ENCODE results near the gene AKAP1. TPM values are rescaled to one million over a fixed set of nuclear protein-coding genes. Genes with fewer than 3 reads are reported as not detected.

The AKAP1 gene
- total RNA-seq, 2 donors from 2014 or later, result 61.7 to 124 TPM

DNA sequence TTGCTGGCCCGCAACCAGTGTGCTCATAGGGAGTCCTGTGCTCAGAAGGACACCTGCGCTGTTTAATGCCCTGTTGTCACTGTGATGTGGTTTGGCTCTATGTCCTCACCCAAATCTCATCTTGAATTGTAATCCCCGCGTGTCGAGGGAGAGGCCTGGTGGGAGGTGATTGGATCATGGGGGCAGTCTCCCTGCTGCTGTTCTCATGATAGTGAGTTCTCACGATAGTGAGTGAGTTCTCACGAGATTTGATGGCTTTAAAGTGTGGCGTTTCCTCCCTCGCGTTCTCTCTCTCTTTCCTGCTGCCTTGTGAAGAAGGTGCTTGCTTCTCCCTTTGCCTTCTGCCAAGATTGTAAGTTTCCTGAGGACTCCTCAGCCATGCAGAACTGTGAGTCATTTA is 66.8 kb downstream of the AKAP1 start:
- no peaks in the 10 kb centered on the region for H3K27me3 ChIP-seq (replicated peaks; ENCODE audit: insufficient read depth)
- intact Hi-C loops (cut with DNase I), result no loop called here
- no peak overlapping the region for H3K4me3 ChIP-seq
- TF ChIP-seq, protein P1, sequence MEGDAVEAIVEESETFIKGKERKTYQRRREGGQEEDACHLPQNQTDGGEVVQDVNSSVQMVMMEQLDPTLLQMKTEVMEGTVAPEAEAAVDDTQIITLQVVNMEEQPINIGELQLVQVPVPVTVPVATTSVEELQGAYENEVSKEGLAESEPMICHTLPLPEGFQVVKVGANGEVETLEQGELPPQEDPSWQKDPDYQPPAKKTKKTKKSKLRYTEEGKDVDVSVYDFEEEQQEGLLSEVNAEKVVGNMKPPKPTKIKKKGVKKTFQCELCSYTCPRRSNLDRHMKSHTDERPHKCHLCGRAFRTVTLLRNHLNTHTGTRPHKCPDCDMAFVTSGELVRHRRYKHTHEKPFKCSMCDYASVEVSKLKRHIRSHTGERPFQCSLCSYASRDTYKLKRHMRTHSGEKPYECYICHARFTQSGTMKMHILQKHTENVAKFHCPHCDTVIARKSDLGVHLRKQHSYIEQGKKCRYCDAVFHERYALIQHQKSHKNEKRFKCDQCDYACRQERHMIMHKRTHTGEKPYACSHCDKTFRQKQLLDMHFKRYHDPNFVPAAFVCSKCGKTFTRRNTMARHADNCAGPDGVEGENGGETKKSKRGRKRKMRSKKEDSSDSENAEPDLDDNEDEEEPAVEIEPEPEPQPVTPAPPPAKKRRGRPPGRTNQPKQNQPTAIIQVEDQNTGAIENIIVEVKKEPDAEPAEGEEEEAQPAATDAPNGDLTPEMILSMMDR (IDR thresholded peaks at IDR 0.05), result no peak
- no peak for TF ChIP-seq POLR2A (IDR thresholded peaks at IDR 0.05)
- no peak for TF ChIP-seq POLR2AphosphoS5 (IDR thresholded peaks at IDR 0.05)
- no peak for DNase-seq (ENCODE audit: low spot score)
- H3K9me3 ChIP-seq, result no peaks in the 10 kb centered on the region
- no peak overlapping the region for H3K27ac ChIP-seq
- H3K36me3 ChIP-seq, result no peaks in the 10 kb centered on the region
- 81% methylated on average over 10 of the region's 10 CpGs for WGBS
- no peaks in the 10 kb centered on the region for H3K4me1 ChIP-seq (replicated peaks)

- intact Hi-C loops (cut with DNase I), result no loop called here
- no peak for DNase-seq (ENCODE audit: low spot score)
- no peaks in the 10 kb centered on the region for H3K4me1 ChIP-seq (replicated peaks)
- H3K9me3 ChIP-seq, result no peaks in the 10 kb centered on the region
- WGBS, result 93% methylated on average over 7 of the region's 7 CpGs
- TF ChIP-seq, protein P1 (IDR thresholded peaks at IDR 0.05), result no peak
- no peaks in the 10 kb centered on the region for H3K27me3 ChIP-seq (replicated peaks; ENCODE audit: insufficient read depth)
- no peak overlapping the region for H3K4me3 ChIP-seq
- H3K36me3 ChIP-seq, result no peaks in the 10 kb centered on the region
- no peak overlapping the region for H3K27ac ChIP-seq
Measured at GRCh38 chr17:57152967-57153528, 68.0 kb downstream of the AKAP1 start.

DNA sequence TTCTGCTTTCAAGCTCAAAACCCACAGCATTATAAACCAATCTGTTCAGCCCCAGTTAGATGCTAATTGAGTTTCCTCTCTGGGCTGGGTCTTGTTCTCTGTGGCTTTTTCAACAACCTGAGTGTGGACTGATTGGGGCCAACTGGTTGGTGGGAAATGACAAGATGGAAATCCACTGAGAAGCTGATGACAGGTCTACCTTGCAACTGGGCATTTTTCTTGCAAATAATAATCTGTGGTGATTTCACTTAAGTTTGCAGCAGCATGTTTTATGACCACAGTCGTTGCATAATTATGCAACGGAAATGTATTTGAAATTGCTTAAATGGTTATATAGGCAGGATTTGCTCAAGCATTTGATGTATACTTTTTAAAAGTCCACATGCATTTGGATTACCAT is 69.9 kb downstream of the AKAP1 start:
- 58% methylated on average over 2 of the region's 2 CpGs for WGBS
- H3K36me3 ChIP-seq, result no peaks in the 10 kb centered on the region
- H3K27ac ChIP-seq, result no peak overlapping the region
- TF ChIP-seq POLR2A (IDR thresholded peaks at IDR 0.05) (no peak), POLR2AphosphoS5 (IDR thresholded peaks at IDR 0.05) (no peak)
- TF ChIP-seq, protein P1 (IDR thresholded peaks at IDR 0.05), result no peak
- no peaks in the 10 kb centered on the region for H3K9me3 ChIP-seq
- H3K27me3 ChIP-seq (replicated peaks; ENCODE audit: insufficient read depth), result no peaks in the 10 kb centered on the region
- DNase-seq (ENCODE audit: low spot score), result no peak
- H3K4me1 ChIP-seq (replicated peaks), result no peaks in the 10 kb centered on the region
- intact Hi-C loops (cut with DNase I), result no loop called here
- H3K4me3 ChIP-seq, result no peak overlapping the region

DNA sequence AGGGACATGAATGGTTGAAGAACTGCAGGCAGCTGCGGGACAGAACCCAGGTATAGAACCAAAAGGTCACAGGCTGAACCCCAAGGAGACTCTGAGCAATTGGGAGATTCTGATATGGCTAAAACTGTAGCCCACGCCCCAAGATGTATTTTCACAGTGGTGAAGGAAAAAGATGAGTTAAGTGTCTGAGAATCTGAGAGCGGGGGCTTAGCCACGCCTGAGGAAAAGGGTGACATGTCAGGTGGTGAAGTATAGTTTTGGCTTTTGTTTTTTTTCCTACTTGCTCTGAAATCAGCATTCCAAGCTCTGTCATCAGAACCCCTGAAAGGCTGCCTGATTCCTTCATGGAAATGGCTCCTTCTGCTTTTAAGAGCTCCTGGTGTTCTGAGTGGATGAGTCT is 73.3 kb downstream of the AKAP1 start:
- 79% methylated on average over 4 of the region's 4 CpGs for WGBS
- Histone ChIP-seq H3K4me3 (no peak overlapping the region), H3K27ac (no peak overlapping the region), H3K4me1 (replicated peaks) (no peaks in the 10 kb centered on the region), H3K27me3 (replicated peaks; ENCODE audit: insufficient read depth) (no peaks in the 10 kb centered on the region), H3K9me3 (no peaks in the 10 kb centered on the region), H3K36me3 (no peaks in the 10 kb centered on the region)
- no peak for DNase-seq (ENCODE audit: low spot score)
- TF ChIP-seq POLR2A (IDR thresholded peaks at IDR 0.05), result no peak
- TF ChIP-seq, protein P1 (IDR thresholded peaks at IDR 0.05), result no peak
- TF ChIP-seq POLR2AphosphoS5 (IDR thresholded peaks at IDR 0.05), result no peak
- intact Hi-C loops (cut with DNase I), result no loop called here

DNA sequence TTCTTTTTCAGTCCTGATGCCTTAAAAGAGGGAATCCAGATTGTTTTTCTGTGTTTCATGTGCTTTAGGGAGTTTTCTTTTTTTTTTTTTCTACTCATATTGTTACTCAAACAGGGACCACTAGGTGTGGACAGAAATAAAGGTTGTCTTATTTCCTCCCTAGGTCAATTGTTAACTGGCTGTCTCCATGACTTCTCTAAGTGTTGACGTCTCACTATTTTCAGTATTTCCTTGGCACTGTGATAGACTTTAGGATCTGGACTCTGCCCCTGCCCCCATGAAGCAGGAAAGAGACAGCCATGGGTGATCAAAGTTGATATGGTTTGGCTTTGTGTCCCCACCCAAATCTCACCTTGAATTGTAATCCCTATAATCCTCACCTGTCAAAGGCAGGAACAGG is 73.7 kb downstream of the AKAP1 start:
- intact Hi-C loops (cut with DNase I), result no loop called here
- Histone ChIP-seq H3K4me1 (replicated peaks) (no peaks in the 10 kb centered on the region), H3K27ac (no peak overlapping the region), H3K9me3 (no peaks in the 10 kb centered on the region), H3K36me3 (no peaks in the 10 kb centered on the region), H3K27me3 (replicated peaks; ENCODE audit: insufficient read depth) (no peaks in the 10 kb centered on the region), H3K4me3 (no peak overlapping the region)
- WGBS, result 78% methylated on average over 1 of the region's 1 CpG
- TF ChIP-seq POLR2A (IDR thresholded peaks at IDR 0.05), result no peak
- TF ChIP-seq, protein P1 (IDR thresholded peaks at IDR 0.05), result no peak
- TF ChIP-seq POLR2AphosphoS5 (IDR thresholded peaks at IDR 0.05), result no peak
- no peak for DNase-seq (ENCODE audit: low spot score)

Measured in prostate gland (tissue), 2 donors.